Measurements from ENCODE around the gene NT5E.
"Not testable (repeated sequence)": the region's sequence is repeated elsewhere in the genome, so short reads cannot be mapped to it uniquely, and the experiment has no call there.

Gene NT5E

GRCh38 chr6:85494547-85495536 is 45.0 kb downstream of the NT5E start:
- no peak overlapping the region for H3K27ac ChIP-seq
- no peak for TF ChIP-seq CTCF (conservative IDR thresholded peaks at IDR 0.05)

- no peak overlapping the region for H3K27ac ChIP-seq
- TF ChIP-seq CTCF (conservative IDR thresholded peaks at IDR 0.05): no peak
Measured at GRCh38 chr6:85496009-85496579, 46.2 kb downstream of the NT5E start.

- H3K27ac ChIP-seq: no peak overlapping the region
- no peak for TF ChIP-seq CTCF (conservative IDR thresholded peaks at IDR 0.05)
Measured at GRCh38 chr6:85496856-85497255, 47.0 kb downstream of the NT5E start.

- TF ChIP-seq CTCF (conservative IDR thresholded peaks at IDR 0.05): no peak
- peak overlapping the region; percentile 54 for H3K27ac ChIP-seq
Measured at GRCh38 chr6:85498596-85499258, 48.8 kb downstream of the NT5E start.

GRCh38 chr6:85506441-85507093 is 56.7 kb downstream of the NT5E start:
- no peak for TF ChIP-seq CTCF (conservative IDR thresholded peaks at IDR 0.05)
- no peak overlapping the region for H3K27ac ChIP-seq

GRCh38 chr6:85516168-85516567 is 66.3 kb downstream of the NT5E start:
- no peak for TF ChIP-seq CTCF (conservative IDR thresholded peaks at IDR 0.05)
- H3K27ac ChIP-seq: no peak overlapping the region

- H3K27ac ChIP-seq: not testable (repeated sequence)
Measured at GRCh38 chr6:85524281-85524680, 74.4 kb downstream of the NT5E start.

Measured in VCaP (cell line).